ENCODE results near the gene EIF4H. TPM values are rescaled to one million over a fixed set of nuclear protein-coding genes. Genes with fewer than 3 reads are reported as not detected.

The EIF4H gene
- polyA plus RNA-seq, 1 donor (not counting 4 experiments of a cell fraction or from before 2014, with no cell fraction given), result 340 TPM

GRCh38 chr7:74153736-74154135 lies 20.4 kb upstream of the EIF4H start:
- Histone ChIP-seq H3K79me2 (ENCODE audit: control insufficient read depth, insufficient read depth, low read length) (no peaks in the 10 kb centered on the region), H3K36me3 (ENCODE audit: control insufficient read depth in 2 of 2, extremely low read depth in 1 of 2, insufficient read depth in 2 of 2, low read length in 2 of 2) (no peaks in the 10 kb centered on the region), H3K27ac (ENCODE audit: control insufficient read depth, insufficient read depth, low read length) (no peak overlapping the region), H2AFZ (ENCODE audit: control insufficient read depth, low read length) (no peak overlapping the region), H3K9ac (ENCODE audit: control insufficient read depth, extremely low read depth, insufficient read depth, low read length) (no peak overlapping the region), H3K9me3 (ENCODE audit: control insufficient read depth, low read depth, low read length) (no peaks in the 10 kb centered on the region), H3K4me2 (ENCODE audit: control insufficient read depth, extremely low read depth, insufficient read depth, low read depth, low read length) (no peak overlapping the region), H3K9me1 (ENCODE audit: control insufficient read depth, extremely low read depth, insufficient read depth, low read length) (no peaks in the 10 kb centered on the region), H3K27me3 (ENCODE audit: control insufficient read depth, extremely low read depth, insufficient read depth, low read length) (no peaks in the 10 kb centered on the region), H3K4me1 (ENCODE audit: control insufficient read depth, extremely low read depth, insufficient read depth, low read length) (no peaks in the 10 kb centered on the region), H3K4me3 (ENCODE audit: control insufficient read depth in 2 of 3, extremely low read depth in 1 of 3, insufficient read depth in 2 of 3, low read depth in 1 of 3, low read length in 3 of 3) (no peak overlapping the region), H4K20me1 (ENCODE audit: control insufficient read depth, extremely low read depth, insufficient read depth, low read length) (no peaks in the 10 kb centered on the region)
- dilution Hi-C loops (cut with MboI; ENCODE audit: extremely low pct_ligation_motif_present, low sequenced_read_pairs), result no loop called here
- DNase-seq (ENCODE audit: low read depth, low spot score) (no peak), FAIRE-seq (no peak)
- no peak for TF ChIP-seq CTCF (optimal IDR thresholded peaks at IDR 0.05 in 1 of 3, IDR thresholded peaks at IDR 0.05 in 1 of 3, conservative IDR thresholded peaks at IDR 0.05 in 1 of 3; ENCODE audit: extremely low read depth in 1 of 3, insufficient read depth in 2 of 3, low read length in 3 of 3)
- TF ChIP-seq EZH2 (IDR thresholded peaks at IDR 0.05; ENCODE audit: low read length), result no peak

GRCh38 chr7:74155810-74156395 lies 18.3 kb upstream of the EIF4H start:
- no peak for DNase-seq (ENCODE audit: low read depth, low spot score)
- dilution Hi-C loops (cut with MboI; ENCODE audit: extremely low pct_ligation_motif_present, low sequenced_read_pairs), result no loop called here
- Histone ChIP-seq H3K4me3 (ENCODE audit: control insufficient read depth in 2 of 3, extremely low read depth in 1 of 3, insufficient read depth in 2 of 3, low read depth in 1 of 3, low read length in 3 of 3) (no peak overlapping the region), H3K27ac (ENCODE audit: control insufficient read depth, insufficient read depth, low read length) (no peak overlapping the region), H3K4me2 (ENCODE audit: control insufficient read depth, extremely low read depth, insufficient read depth, low read depth, low read length) (no peak overlapping the region), H3K9me1 (ENCODE audit: control insufficient read depth, extremely low read depth, insufficient read depth, low read length) (no peaks in the 10 kb centered on the region), H3K4me1 (ENCODE audit: control insufficient read depth, extremely low read depth, insufficient read depth, low read length) (no peaks in the 10 kb centered on the region), H3K36me3 (ENCODE audit: control insufficient read depth in 2 of 2, extremely low read depth in 1 of 2, insufficient read depth in 2 of 2, low read length in 2 of 2) (no peaks in the 10 kb centered on the region), H3K79me2 (ENCODE audit: control insufficient read depth, insufficient read depth, low read length) (no peaks in the 10 kb centered on the region), H3K9ac (ENCODE audit: control insufficient read depth, extremely low read depth, insufficient read depth, low read length) (no peak overlapping the region), H3K27me3 (ENCODE audit: control insufficient read depth, extremely low read depth, insufficient read depth, low read length) (no peaks in the 10 kb centered on the region), H2AFZ (ENCODE audit: control insufficient read depth, low read length) (no peak overlapping the region), H4K20me1 (ENCODE audit: control insufficient read depth, extremely low read depth, insufficient read depth, low read length) (no peaks in the 10 kb centered on the region), H3K9me3 (ENCODE audit: control insufficient read depth, low read depth, low read length) (no peaks in the 10 kb centered on the region)
- FAIRE-seq, result no peak
- TF ChIP-seq CTCF (optimal IDR thresholded peaks at IDR 0.05 in 1 of 3, IDR thresholded peaks at IDR 0.05 in 1 of 3, conservative IDR thresholded peaks at IDR 0.05 in 1 of 3; ENCODE audit: extremely low read depth in 1 of 3, insufficient read depth in 2 of 3, low read length in 3 of 3), result no peak
- TF ChIP-seq EZH2 (IDR thresholded peaks at IDR 0.05; ENCODE audit: low read length), result no peak

Measured in keratinocyte (primary cell).